Psoas muscle (tissue), 8 donors: ENCODE data around the gene MTFMT. TPM values are rescaled to one million over a fixed set of nuclear protein-coding genes. Genes with fewer than 3 reads are reported as not detected.
A peak's percentile ranks its signal among the peaks of the same experiment; 100 is the strongest.

Experiments used
- ATAC-seq, 4 donors: fragments of 200-7000 bp; cut with Tn5 transposase; one replicate each; pipeline ENCODE4 v1.9.1; 2020; ENCODE audit warnings: moderate library complexity in 3 of 4, mild to moderate bottlenecking in 2 of 4
- DNase-seq, 2 donors: peaks; one replicate each; pipeline ENCODE4 v3.0.0-alpha.2; 2020
- H3K27ac ChIP-seq: fragments of 200-600 bp; one replicate; pipeline ENCODE4 v1.8.0; 2022
- H3K27me3 ChIP-seq, 3 donors: fragments of 200-600 bp in 1 of 3; one replicate each; pipeline versions ENCODE4 v1.6.1 to v1.8.0; 2013 to 2022; ENCODE audit warnings: low read length in 2 of 3, mild to moderate bottlenecking in 2 of 3, moderate library complexity in 1 of 3; ENCODE audit not compliant: insufficient read depth in 3 of 3
- H3K36me3 ChIP-seq, 2 donors: fragments of 200-600 bp in 1 of 2; one replicate each; pipeline versions ENCODE4 v1.6.1 to v1.8.0; 2013 to 2022; ENCODE audit warnings: low read depth in 1 of 2, mild to moderate bottlenecking in 1 of 2, moderate library complexity in 1 of 2; ENCODE audit not compliant: insufficient read depth in 1 of 2
- H3K4me1 ChIP-seq: fragments of 200-600 bp; one replicate; pipeline ENCODE4 v1.8.0; 2022
- H3K4me3 ChIP-seq: fragments of 200-600 bp; one replicate; pipeline ENCODE4 v1.8.0; 2022; ENCODE audit warnings: mild to moderate bottlenecking
- H3K9me3 ChIP-seq: fragments of 200-600 bp; one replicate; pipeline ENCODE4 v1.8.0; 2022
- CTCF ChIP-seq: fragments of 200-600 bp; IDR thresholded peaks from one replicate; pipeline ENCODE4 v1.8.0; 2022; ENCODE audit warnings: antibody characterized with exemption
- WGBS, 3 donors: extraction: QIAGEN DNeasy Blood & Tissue Kit; methylation state at CpG; one replicate each; pipeline versions ENCODE4 v1.1.6 to v1.1.7; 2013; 5-methylcytosine and 5-hydroxymethylcytosine counted together
- intact Hi-C, 2 donors: fragments of 100-400 bp; cut with DNase I; formaldehyde crosslinking; loops; one replicate each; pipeline versions ENCODE4 v1.11.0 to v1.14.2; 2022
- polyA plus RNA-seq, 3 donors: library from polyadenylated mRNA; stranded (reverse); fragments of 200-250 nt; gene quantifications; one replicate each; pipeline ENCODE4 v1.2.3, GENCODE V29; 2013
- total RNA-seq, 4 donors: library from RNA; stranded (reverse); fragmentation: NEBNext Ultra II Directional in 2 of 4; extraction: Animal tissue kit (Norgen Biotek cat#: 25700) in 2 of 4; gene quantifications; one replicate each; pipeline versions ENCODE4 v1.2.1 to v1.2.4, GENCODE V29; 2021 to 2023
- donor health status: healthy with polysubstance abuse.
- donor health status: DM: no; HTN: no; CAD: no; lungs with moderate emphysema.
- donor health status: Bipolar disorder and iron deficiency.
- donor health status: healthy.
- donor health status: DM: yes; HTN: yes; CAD: no.
- donor health status: DM: no; HTN: no; CAD: no.
- donor health status: DM: no; HTN: no; CAD: no.
- donor health status: DM: yes; HTN: yes; CAD: no.

Gene MTFMT
- total and polyA plus RNA-seq, 7 donors: 9.4 to 18.1 (median 14.0) TPM

- Histone ChIP-seq H3K4me1 (no peaks in the 10 kb centered on the region), H3K36me3 (peaks cover 3 to 37% of the 10 kb centered on the region in 2 donors), H3K27me3 (no peaks in the 10 kb centered on the region), H3K4me3 (no peak overlapping the region), H3K27ac (no peak overlapping the region), H3K9me3 (no peaks in the 10 kb centered on the region)
- ATAC-seq (no peak), DNase-seq (no peak)
- intact Hi-C loops: no loop called here
- 80 to 88% (median 80%) methylated on average over 8 of the region's 8 CpGs for WGBS, 3 donors
- TF ChIP-seq CTCF: no peak
Measured at GRCh38 chr15:65057549-65057940, 28.1 kb upstream of the MTFMT start.

DNA sequence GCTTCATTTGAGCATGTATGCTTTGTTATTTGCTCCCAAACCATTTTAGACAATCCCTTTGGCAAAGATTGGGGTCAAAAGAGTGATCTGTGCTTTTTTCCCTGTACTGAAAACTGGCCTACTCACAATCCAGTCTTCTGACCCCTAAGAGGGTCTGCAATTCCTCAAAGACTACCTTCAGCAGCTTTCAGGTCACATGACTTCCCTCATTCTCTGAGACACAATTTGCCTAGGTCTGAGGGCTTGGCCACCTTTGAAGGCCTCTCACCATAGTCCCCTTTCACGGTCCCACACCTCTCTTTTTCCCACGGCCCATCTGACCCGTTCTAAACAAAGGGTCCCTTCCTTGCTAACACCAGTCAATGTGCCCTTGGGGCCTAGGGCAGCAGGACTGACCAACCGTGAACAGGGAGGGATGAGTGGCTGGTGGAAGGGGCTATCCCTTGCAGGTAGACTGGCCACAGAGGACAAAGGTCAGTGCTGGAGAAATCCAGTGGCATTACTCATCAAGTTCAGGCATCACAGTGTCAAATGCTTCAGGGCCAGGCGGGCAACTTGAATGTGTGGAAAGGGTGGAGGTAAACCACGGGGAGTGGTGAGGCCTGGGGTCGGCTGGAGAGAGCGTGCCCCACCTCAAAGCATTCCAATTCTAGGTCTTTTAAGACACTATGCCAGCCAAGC is 27.6 kb upstream of the MTFMT start:
- ATAC-seq (no peak), DNase-seq (no peak)
- Histone ChIP-seq H3K27ac (no peak overlapping the region), H3K9me3 (no peaks in the 10 kb centered on the region), H3K27me3 (no peaks in the 10 kb centered on the region), H3K4me1 (no peaks in the 10 kb centered on the region), H3K4me3 (no peak overlapping the region), H3K36me3 (peaks cover 3 to 40% of the 10 kb centered on the region in 2 donors)
- WGBS, 3 donors: 83 to 86% (median 86%) methylated on average over 8 of the region's 8 CpGs
- intact Hi-C loops: no loop called here
- TF ChIP-seq CTCF: no peak

DNA sequence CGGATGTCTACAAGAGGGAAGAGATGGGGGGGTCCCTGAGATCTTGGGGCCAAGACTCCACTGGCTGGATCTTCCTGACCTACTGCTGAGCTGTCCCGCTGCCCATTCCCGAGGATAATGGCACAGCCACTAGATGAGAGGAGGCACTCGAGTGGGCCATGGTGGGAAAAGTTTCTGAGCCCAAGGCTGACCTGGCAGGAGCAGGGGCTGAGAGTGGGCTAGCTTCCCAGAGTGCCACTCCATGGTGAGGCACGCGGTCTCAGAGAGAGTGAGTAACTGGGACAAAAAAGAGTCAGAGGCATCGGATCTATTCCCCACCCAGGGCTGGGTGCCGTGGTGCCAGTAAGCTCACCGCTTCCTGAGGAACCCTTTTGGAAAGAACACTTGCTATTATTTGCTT is 26.7 kb upstream of the MTFMT start:
- no peak for DNase-seq
- intact Hi-C loops: no loop called here
- no peak for ATAC-seq
- Histone ChIP-seq H3K27me3 (no peaks in the 10 kb centered on the region), H3K4me3 (no peak overlapping the region), H3K9me3 (no peaks in the 10 kb centered on the region), H3K4me1 (no peaks in the 10 kb centered on the region), H3K36me3 (peaks cover 3 to 44% of the 10 kb centered on the region in 2 donors), H3K27ac (no peak overlapping the region)
- 73 to 80% (median 79%) methylated on average over 9 of the region's 9 CpGs for WGBS, 3 donors
- no peak for TF ChIP-seq CTCF

DNA sequence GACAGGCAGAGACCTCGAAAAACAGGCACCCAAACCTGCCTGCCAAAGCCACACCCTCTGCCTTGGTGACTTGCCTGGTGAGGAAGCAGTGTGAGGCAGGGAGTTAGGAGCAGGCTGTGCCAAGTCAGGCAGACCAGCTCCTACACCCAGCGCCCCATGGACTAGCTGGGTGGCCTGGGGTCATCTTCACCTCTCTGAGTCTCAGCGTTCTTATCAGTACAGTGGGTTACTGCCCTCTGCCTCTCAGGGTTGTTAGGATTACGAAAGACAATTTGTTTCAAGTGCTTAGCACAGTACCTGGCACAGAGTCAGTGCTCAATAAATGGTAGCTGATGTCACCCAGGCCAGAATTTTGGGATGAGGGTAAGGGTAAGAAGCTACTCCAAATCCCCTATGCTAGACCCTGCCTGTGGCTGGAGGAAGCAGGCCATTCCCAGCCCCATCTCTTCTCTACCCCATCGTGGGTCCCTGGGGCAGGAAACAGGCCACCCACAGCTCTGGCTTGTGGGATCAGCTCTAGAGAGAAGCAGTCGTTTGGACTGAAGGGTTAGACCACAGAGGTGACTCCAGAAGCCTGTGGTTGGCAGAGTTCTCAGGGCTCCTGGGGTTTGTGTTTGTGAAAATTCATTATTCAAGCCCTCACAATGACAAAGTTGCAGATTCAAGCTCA is 25.9 kb upstream of the MTFMT start:
- intact Hi-C loops: no loop called here
- WGBS, 3 donors: 54 to 75% (median 59%) methylated on average over 6 of the region's 6 CpGs
- H3K36me3 ChIP-seq: peaks cover 3 to 44% of the 10 kb centered on the region in 2 donors

More for the DNA sequence above, 25.9 kb upstream of the MTFMT start:
- Histone ChIP-seq H3K4me3 (no peak overlapping the region), H3K27ac (peak overlapping the region; percentile 36), H3K9me3 (no peaks in the 10 kb centered on the region), H3K4me1 (no peaks in the 10 kb centered on the region), H3K27me3 (no peaks in the 10 kb centered on the region)
- ATAC-seq: peak in 2 of 4 donors; percentile 7 to 8
- DNase-seq: no peak
- TF ChIP-seq CTCF: no peak
